ENCODE measurements around the gene RIMBP2. TPM values are rescaled to one million over a fixed set of nuclear protein-coding genes. Genes with fewer than 3 reads are reported as not detected.

The RIMBP2 gene
- polyA plus RNA-seq, 1 donor from 2014 or later, result 14.6 TPM

- Histone ChIP-seq H3K36me3 (ENCODE audit: insufficient read depth, low read length) (no peaks in the 10 kb centered on the region), H3K9ac (ENCODE audit: low read length) (no peak overlapping the region), H3K79me2 (replicated peaks; ENCODE audit: insufficient read depth, low read length) (no peaks in the 10 kb centered on the region), H3K27ac (ENCODE audit: low read length) (no peak overlapping the region), H3F3A (ENCODE audit: insufficient read depth, low read length, poor library complexity, severe bottlenecking) (peaks cover 11% of the 10 kb centered on the region), H2AFZ (ENCODE audit: low read depth, low read length) (no peak overlapping the region), H4K20me1 (ENCODE audit: insufficient read depth) (no peaks in the 10 kb centered on the region), H3K4me3 (ENCODE audit: low read length) (no peak overlapping the region), H3K9me2 (ENCODE audit: insufficient read depth, low read length) (no peaks in the 10 kb centered on the region), H3K27me3 (ENCODE audit: insufficient read depth, low read depth, low read length) (no peaks in the 10 kb centered on the region), H3K9me3 (ENCODE audit: low read length) (no peaks in the 10 kb centered on the region), H3K4me2 (ENCODE audit: low read length) (no peak overlapping the region)
- no peak for TF ChIP-seq CTCF (IDR thresholded peaks at IDR 0.05; ENCODE audit: poor library complexity, severe bottlenecking)
- TF ChIP-seq EZH2 (IDR thresholded peaks at IDR 0.05; ENCODE audit: borderline replicate concordance, insufficient read depth, low read length, poor library complexity, severe bottlenecking), result no peak
- TF ChIP-seq RAD21 (conservative IDR thresholded peaks at IDR 0.05), result no peak
- no peak for TF ChIP-seq MXI1 (conservative IDR thresholded peaks at IDR 0.05; ENCODE audit: poor library complexity, severe bottlenecking)
- no peak for TF ChIP-seq REST (IDR thresholded peaks at IDR 0.05; ENCODE audit: borderline replicate concordance)
- TF ChIP-seq SMC3 (conservative IDR thresholded peaks at IDR 0.05; ENCODE audit: poor library complexity), result no peak
- TF ChIP-seq TAF1 (IDR thresholded peaks at IDR 0.05; ENCODE audit: low read depth), result no peak
- no peak for TF ChIP-seq POLR2AphosphoS5 (IDR thresholded peaks at IDR 0.05)
- TF ChIP-seq EP300 (conservative IDR thresholded peaks at IDR 0.05; ENCODE audit: poor library complexity, severe bottlenecking), result no peak
Measured at GRCh38 chr12:130487636-130488357, 228.3 kb downstream of the RIMBP2 start.

GRCh38 chr12:130486891-130487416 is 229.1 kb downstream of the RIMBP2 start:
- no peak overlapping the region for H3K4me3 ChIP-seq (ENCODE audit: low read length)
- TF ChIP-seq SMC3 (conservative IDR thresholded peaks at IDR 0.05; ENCODE audit: poor library complexity) (no peak), EZH2 (IDR thresholded peaks at IDR 0.05; ENCODE audit: borderline replicate concordance, insufficient read depth, low read length, poor library complexity, severe bottlenecking) (no peak), CTCF (IDR thresholded peaks at IDR 0.05; ENCODE audit: poor library complexity, severe bottlenecking) (no peak), MXI1 (conservative IDR thresholded peaks at IDR 0.05; ENCODE audit: poor library complexity, severe bottlenecking) (no peak), EP300 (conservative IDR thresholded peaks at IDR 0.05; ENCODE audit: poor library complexity, severe bottlenecking) (no peak), REST (IDR thresholded peaks at IDR 0.05; ENCODE audit: borderline replicate concordance) (no peak), POLR2AphosphoS5 (IDR thresholded peaks at IDR 0.05) (no peak), RAD21 (conservative IDR thresholded peaks at IDR 0.05) (no peak), TAF1 (IDR thresholded peaks at IDR 0.05; ENCODE audit: low read depth) (no peak)
- no peak overlapping the region for H3K9ac ChIP-seq (ENCODE audit: low read length)
- H4K20me1 ChIP-seq (ENCODE audit: insufficient read depth), result no peaks in the 10 kb centered on the region
- H3K79me2 ChIP-seq (replicated peaks; ENCODE audit: insufficient read depth, low read length), result no peaks in the 10 kb centered on the region
- no peaks in the 10 kb centered on the region for H3K36me3 ChIP-seq (ENCODE audit: insufficient read depth, low read length)
- no peak overlapping the region for H3K4me2 ChIP-seq (ENCODE audit: low read length)
- peaks cover 9% of the 10 kb centered on the region for H3F3A ChIP-seq (ENCODE audit: insufficient read depth, low read length, poor library complexity, severe bottlenecking)
- H3K9me2 ChIP-seq (ENCODE audit: insufficient read depth, low read length), result no peaks in the 10 kb centered on the region
- no peak overlapping the region for H3K27ac ChIP-seq (ENCODE audit: low read length)
- no peaks in the 10 kb centered on the region for H3K9me3 ChIP-seq (ENCODE audit: low read length)
- H2AFZ ChIP-seq (ENCODE audit: low read depth, low read length), result no peak overlapping the region
- H3K27me3 ChIP-seq (ENCODE audit: insufficient read depth, low read depth, low read length), result no peaks in the 10 kb centered on the region

All from neural cell (in vitro differentiated cells).